ENCODE results near the gene DGCR2.

Gene DGCR2

GRCh38 chr22:19118329-19118880 lies 3.8 kb downstream of the DGCR2 start:
- Histone ChIP-seq H3K4me3 (ENCODE audit: insufficient read depth, low read depth, low read length) (no peak overlapping the region), H3K27ac (ENCODE audit: insufficient read depth, low read depth, low read length, poor library complexity, severe bottlenecking) (no peak overlapping the region), H3K27me3 (ENCODE audit: control insufficient read depth, insufficient read depth, low read length, poor library complexity, severe bottlenecking) (no peaks in the 10 kb centered on the region), H3K9me3 (ENCODE audit: control insufficient read depth, low read length) (no peaks in the 10 kb centered on the region), H3K36me3 (ENCODE audit: control insufficient read depth, insufficient read depth, low read length) (no peaks in the 10 kb centered on the region), H3K4me1 (ENCODE audit: control insufficient read depth, insufficient read depth, low read length) (peaks cover 14% of the 10 kb centered on the region)
- 83 to 90% methylated on average over 4 of the region's 4 CpGs for WGBS, 2 experiments

GRCh38 chr22:19117111-19117512 lies 5.1 kb downstream of the DGCR2 start:
- Histone ChIP-seq H3K36me3 (ENCODE audit: control insufficient read depth, insufficient read depth, low read length) (no peaks in the 10 kb centered on the region), H3K27me3 (ENCODE audit: control insufficient read depth, insufficient read depth, low read length, poor library complexity, severe bottlenecking) (no peaks in the 10 kb centered on the region), H3K9me3 (ENCODE audit: control insufficient read depth, low read length) (no peaks in the 10 kb centered on the region), H3K4me3 (ENCODE audit: insufficient read depth, low read depth, low read length) (no peak overlapping the region), H3K27ac (ENCODE audit: insufficient read depth, low read depth, low read length, poor library complexity, severe bottlenecking) (no peak overlapping the region), H3K4me1 (ENCODE audit: control insufficient read depth, insufficient read depth, low read length) (peaks cover 14% of the 10 kb centered on the region)
- 92 to 97% methylated on average over 9 of the region's 9 CpGs for WGBS, 2 experiments

DNA sequence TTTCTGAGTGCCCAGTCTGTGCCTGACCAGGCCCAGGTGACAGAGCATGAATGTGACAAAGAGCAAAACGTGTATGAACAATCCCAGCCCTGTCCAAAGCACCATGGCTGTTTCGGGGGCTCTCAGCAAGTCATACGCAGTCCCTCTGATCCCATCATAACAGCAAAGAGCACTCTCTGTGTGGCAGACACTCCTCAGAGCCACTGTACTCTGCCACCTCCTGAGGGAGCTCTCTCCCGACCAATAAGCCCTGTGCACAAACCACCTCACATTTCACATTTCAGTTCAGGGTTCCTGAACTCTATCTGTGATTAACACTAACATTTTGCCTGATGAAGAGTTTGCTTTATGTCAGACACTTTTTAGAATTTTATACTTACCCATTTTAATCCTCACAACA lies 6.6 kb downstream of the DGCR2 start:
- H3K36me3 ChIP-seq (ENCODE audit: control insufficient read depth, insufficient read depth, low read length) = no peaks in the 10 kb centered on the region
- no peaks in the 10 kb centered on the region for H3K27me3 ChIP-seq (ENCODE audit: control insufficient read depth, insufficient read depth, low read length, poor library complexity, severe bottlenecking)
- no peaks in the 10 kb centered on the region for H3K9me3 ChIP-seq (ENCODE audit: control insufficient read depth, low read length)
- WGBS, 2 experiments = 65 to 73% methylated on average over 4 of the region's 4 CpGs
- peaks cover 17% of the 10 kb centered on the region for H3K4me1 ChIP-seq (ENCODE audit: control insufficient read depth, insufficient read depth, low read length)
- H3K4me3 ChIP-seq (ENCODE audit: insufficient read depth, low read depth, low read length) = no peak overlapping the region
- no peak overlapping the region for H3K27ac ChIP-seq (ENCODE audit: insufficient read depth, low read depth, low read length, poor library complexity, severe bottlenecking)

GRCh38 chr22:19114984-19115552 lies 7.1 kb downstream of the DGCR2 start:
- no peaks in the 10 kb centered on the region for H3K36me3 ChIP-seq (ENCODE audit: control insufficient read depth, insufficient read depth, low read length)
- peaks cover 20% of the 10 kb centered on the region for H3K4me1 ChIP-seq (ENCODE audit: control insufficient read depth, insufficient read depth, low read length)
- no peaks in the 10 kb centered on the region for H3K9me3 ChIP-seq (ENCODE audit: control insufficient read depth, low read length)
- no peak overlapping the region for H3K4me3 ChIP-seq (ENCODE audit: insufficient read depth, low read depth, low read length)
- WGBS, 2 experiments = 78 to 83% methylated on average over 4 of the region's 4 CpGs
- H3K27me3 ChIP-seq (ENCODE audit: control insufficient read depth, insufficient read depth, low read length, poor library complexity, severe bottlenecking) = no peaks in the 10 kb centered on the region
- H3K27ac ChIP-seq (ENCODE audit: insufficient read depth, low read depth, low read length, poor library complexity, severe bottlenecking) = no peak overlapping the region

GRCh38 chr22:19113429-19113828 lies 8.8 kb downstream of the DGCR2 start:
- Histone ChIP-seq H3K27me3 (ENCODE audit: control insufficient read depth, insufficient read depth, low read length, poor library complexity, severe bottlenecking) (no peaks in the 10 kb centered on the region), H3K27ac (ENCODE audit: insufficient read depth, low read depth, low read length, poor library complexity, severe bottlenecking) (no peak overlapping the region), H3K36me3 (ENCODE audit: control insufficient read depth, insufficient read depth, low read length) (no peaks in the 10 kb centered on the region), H3K4me3 (ENCODE audit: insufficient read depth, low read depth, low read length) (no peak overlapping the region), H3K9me3 (ENCODE audit: control insufficient read depth, low read length) (no peaks in the 10 kb centered on the region), H3K4me1 (ENCODE audit: control insufficient read depth, insufficient read depth, low read length) (peaks cover 21% of the 10 kb centered on the region)
- whole genome bisulfite sequencing, 2 experiments = 95 to 98% methylated on average over 5 of the region's 5 CpGs

GRCh38 chr22:19111584-19111983 lies 10.6 kb downstream of the DGCR2 start:
- H3K36me3 ChIP-seq (ENCODE audit: control insufficient read depth, insufficient read depth, low read length) = no peaks in the 10 kb centered on the region
- H3K27me3 ChIP-seq (ENCODE audit: control insufficient read depth, insufficient read depth, low read length, poor library complexity, severe bottlenecking) = no peaks in the 10 kb centered on the region
- no peaks in the 10 kb centered on the region for H3K9me3 ChIP-seq (ENCODE audit: control insufficient read depth, low read length)
- H3K4me1 ChIP-seq (ENCODE audit: control insufficient read depth, insufficient read depth, low read length) = peaks cover 21% of the 10 kb centered on the region
- no peak overlapping the region for H3K4me3 ChIP-seq (ENCODE audit: insufficient read depth, low read depth, low read length)
- no peak overlapping the region for H3K27ac ChIP-seq (ENCODE audit: insufficient read depth, low read depth, low read length, poor library complexity, severe bottlenecking)
- 95 to 98% methylated on average over 3 of the region's 3 CpGs for WGBS, 2 experiments

DNA sequence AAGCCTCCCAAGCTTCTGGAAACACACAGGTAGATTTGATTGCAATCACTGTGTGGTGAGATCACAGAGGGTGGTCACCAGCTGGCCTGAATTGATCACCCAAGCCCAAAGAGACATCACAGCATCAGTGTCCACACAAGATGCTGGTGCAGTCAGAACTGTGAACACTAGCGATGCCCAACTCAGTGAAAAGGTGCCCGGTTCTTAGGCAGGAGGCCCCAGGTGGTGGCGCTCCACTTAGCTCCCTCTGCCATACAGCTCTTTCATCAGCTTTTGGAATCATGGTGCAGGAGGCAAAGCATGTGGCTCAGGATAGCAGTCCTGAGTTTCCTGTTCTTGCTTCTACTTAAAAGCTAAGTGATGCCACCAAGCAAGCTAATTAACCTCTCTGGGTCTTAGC lies 11.1 kb downstream of the DGCR2 start:
- Histone ChIP-seq H3K27me3 (ENCODE audit: control insufficient read depth, insufficient read depth, low read length, poor library complexity, severe bottlenecking) (no peaks in the 10 kb centered on the region), H3K4me1 (ENCODE audit: control insufficient read depth, insufficient read depth, low read length) (peaks cover 21% of the 10 kb centered on the region), H3K4me3 (ENCODE audit: insufficient read depth, low read depth, low read length) (no peak overlapping the region), H3K27ac (ENCODE audit: insufficient read depth, low read depth, low read length, poor library complexity, severe bottlenecking) (no peak overlapping the region), H3K36me3 (ENCODE audit: control insufficient read depth, insufficient read depth, low read length) (no peaks in the 10 kb centered on the region), H3K9me3 (ENCODE audit: control insufficient read depth, low read length) (no peaks in the 10 kb centered on the region)
- WGBS, 2 experiments = 87 to 90% methylated on average over 3 of the region's 3 CpGs

GRCh38 chr22:19110646-19111045 lies 11.6 kb downstream of the DGCR2 start:
- Histone ChIP-seq H3K4me1 (ENCODE audit: control insufficient read depth, insufficient read depth, low read length) (peaks cover 21% of the 10 kb centered on the region), H3K27ac (ENCODE audit: insufficient read depth, low read depth, low read length, poor library complexity, severe bottlenecking) (no peak overlapping the region), H3K36me3 (ENCODE audit: control insufficient read depth, insufficient read depth, low read length) (no peaks in the 10 kb centered on the region), H3K4me3 (ENCODE audit: insufficient read depth, low read depth, low read length) (no peak overlapping the region), H3K9me3 (ENCODE audit: control insufficient read depth, low read length) (no peaks in the 10 kb centered on the region), H3K27me3 (ENCODE audit: control insufficient read depth, insufficient read depth, low read length, poor library complexity, severe bottlenecking) (no peaks in the 10 kb centered on the region)

DNA sequence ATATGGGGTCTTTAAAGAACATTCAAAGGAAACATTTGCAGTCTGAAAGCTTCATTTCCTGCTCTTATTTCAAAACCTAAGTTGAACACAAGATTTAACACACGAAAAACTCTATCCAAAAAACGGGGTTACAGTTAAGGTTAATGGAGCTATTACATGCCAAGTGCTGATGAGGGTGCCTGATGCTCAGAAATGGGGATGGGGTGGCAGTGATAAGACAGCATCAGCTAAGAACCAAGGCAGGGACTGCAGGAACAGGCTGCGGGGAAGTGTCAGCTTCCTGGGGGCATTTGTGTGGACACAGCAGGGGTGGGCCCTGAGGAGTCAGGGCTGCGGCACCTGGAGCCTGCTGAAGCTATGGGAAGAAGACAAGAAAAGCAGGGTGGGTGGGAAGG lies 12.2 kb downstream of the DGCR2 start:
- Histone ChIP-seq H3K4me1 (ENCODE audit: control insufficient read depth, insufficient read depth, low read length) (peaks cover 21% of the 10 kb centered on the region), H3K27ac (ENCODE audit: insufficient read depth, low read depth, low read length, poor library complexity, severe bottlenecking) (no peak overlapping the region), H3K36me3 (ENCODE audit: control insufficient read depth, insufficient read depth, low read length) (no peaks in the 10 kb centered on the region), H3K27me3 (ENCODE audit: control insufficient read depth, insufficient read depth, low read length, poor library complexity, severe bottlenecking) (no peaks in the 10 kb centered on the region), H3K9me3 (ENCODE audit: control insufficient read depth, low read length) (no peaks in the 10 kb centered on the region), H3K4me3 (ENCODE audit: insufficient read depth, low read depth, low read length) (no peak overlapping the region)
- 13 to 38% methylated on average over 3 of the region's 4 CpGs for WGBS, 2 experiments

- H3K4me3 ChIP-seq (ENCODE audit: insufficient read depth, low read depth, low read length) = no peak overlapping the region
- no peaks in the 10 kb centered on the region for H3K9me3 ChIP-seq (ENCODE audit: control insufficient read depth, low read length)
- no peaks in the 10 kb centered on the region for H3K27me3 ChIP-seq (ENCODE audit: control insufficient read depth, insufficient read depth, low read length, poor library complexity, severe bottlenecking)
- no peaks in the 10 kb centered on the region for H3K36me3 ChIP-seq (ENCODE audit: control insufficient read depth, insufficient read depth, low read length)
- no peak overlapping the region for H3K27ac ChIP-seq (ENCODE audit: insufficient read depth, low read depth, low read length, poor library complexity, severe bottlenecking)
- peaks cover 16% of the 10 kb centered on the region for H3K4me1 ChIP-seq (ENCODE audit: control insufficient read depth, insufficient read depth, low read length)
- 86% methylated on average over 7 of the region's 7 CpGs for WGBS, 2 experiments
These were observed 12.8 kb downstream of the DGCR2 start for GRCh38 chr22:19109198-19110063.

All from ectodermal cell (in vitro differentiated cells).